NT2/D1 (cell line): ENCODE measurements around the gene RIPOR3.
"Not testable (repeated sequence)": the region's sequence is repeated elsewhere in the genome, so short reads cannot be mapped to it uniquely, and the experiment has no call there.

Experiments used
- DNase-seq: peaks from one replicate; pipeline ENCODE4 v3.0.0-alpha.2; 2011; ENCODE audit warnings: low read depth, low spot score
- H3K27me3 ChIP-seq: 2 replicates; pipeline ENCODE4 v1.6.0; 2011; ENCODE audit warnings: mild to moderate bottlenecking; ENCODE audit not compliant: insufficient read length, insufficient read depth
- H3K36me3 ChIP-seq: 2 replicates; pipeline ENCODE4 v1.6.1; 2011; ENCODE audit warnings: mild to moderate bottlenecking, low read length, mixed read lengths; ENCODE audit not compliant: insufficient read depth, insufficient read length
- H3K4me1 ChIP-seq: 2 replicates; pipeline ENCODE4 v1.5.1; 2011; ENCODE audit not compliant: insufficient read depth, insufficient read length
- H3K4me3 ChIP-seq: 2 replicates; pipeline ENCODE4 v1.5.1; 2011; ENCODE audit warnings: low read depth; ENCODE audit not compliant: insufficient read length
- H3K9ac ChIP-seq: 2 replicates; pipeline ENCODE4 v1.6.0; 2011; ENCODE audit warnings: low read depth; ENCODE audit not compliant: insufficient read length
- H3K9me3 ChIP-seq: 2 replicates; pipeline ENCODE4 v1.5.1; 2011; ENCODE audit warnings: mild to moderate bottlenecking, low read length; ENCODE audit not compliant: insufficient read depth
- SUZ12 ChIP-seq: IDR thresholded peaks from 2 replicates; pipeline ENCODE4 v1.6.1; 2011; ENCODE audit not compliant: insufficient read length, insufficient read depth; ENCODE audit errors: extremely low read depth
- YY1 ChIP-seq: IDR thresholded peaks from 2 replicates; pipeline ENCODE4 v1.6.1; 2011; ENCODE audit not compliant: insufficient read length, insufficient read depth
- ZNF274 ChIP-seq: IDR thresholded peaks from 2 replicates; pipeline ENCODE4 v1.6.1; 2011; ENCODE audit warnings: mild to moderate bottlenecking, low read depth, low read length

The RIPOR3 gene

GRCh38 chr20:50645253-50646068 is 45.9 kb downstream of the RIPOR3 start:
- Histone ChIP-seq H3K9ac (peak overlapping the region; percentile 63), H3K4me3 (peak overlapping the region; percentile 6), H3K9me3 (peaks cover 18% of the 10 kb centered on the region), H3K4me1 (peaks cover 8% of the 10 kb centered on the region), H3K36me3 (no peaks in the 10 kb centered on the region), H3K27me3 (no peaks in the 10 kb centered on the region)
- peak; percentile 94 for DNase-seq
- TF ChIP-seq ZNF274 (no peak), SUZ12 (no peak), YY1 (no peak)

GRCh38 chr20:50642288-50642803 is 49.0 kb downstream of the RIPOR3 start:
- Histone ChIP-seq H3K4me1 (peaks cover 11% of the 10 kb centered on the region), H3K36me3 (no peaks in the 10 kb centered on the region), H3K9ac (peak overlapping the region; percentile 44), H3K4me3 (no peak overlapping the region), H3K9me3 (peaks cover 12% of the 10 kb centered on the region), H3K27me3 (no peaks in the 10 kb centered on the region)
- peak; percentile 93 for DNase-seq
- no peak for TF ChIP-seq SUZ12
- TF ChIP-seq YY1 = no peak
- TF ChIP-seq ZNF274 = no peak

GRCh38 chr20:50641625-50642287 is 49.6 kb downstream of the RIPOR3 start:
- Histone ChIP-seq H3K4me1 (peaks cover 17% of the 10 kb centered on the region), H3K9ac (peak overlapping the region; percentile 44)
- H3K27me3 ChIP-seq, H3K9me3 ChIP-seq, DNase-seq, H3K4me3 ChIP-seq, H3K36me3 ChIP-seq: not testable (repeated sequence)

- not testable (repeated sequence) for H3K4me3 ChIP-seq, DNase-seq
- peaks cover 24% of the 10 kb centered on the region for H3K4me1 ChIP-seq
Measured at GRCh38 chr20:50639971-50640711, 51.2 kb downstream of the RIPOR3 start.

GRCh38 chr20:50638015-50638847 is 53.1 kb downstream of the RIPOR3 start:
- not testable (repeated sequence) for DNase-seq, H3K4me3 ChIP-seq, H3K9me3 ChIP-seq, H3K36me3 ChIP-seq, H3K27me3 ChIP-seq, H3K9ac ChIP-seq
- peaks cover 22% of the 10 kb centered on the region for H3K4me1 ChIP-seq

More at GRCh38 chr20:50639971-50640711, 51.2 kb downstream of the RIPOR3 start:
- not testable (repeated sequence) for H3K27me3 ChIP-seq, H3K9ac ChIP-seq, H3K9me3 ChIP-seq, H3K36me3 ChIP-seq

- no peak for TF ChIP-seq YY1
- no peak for TF ChIP-seq ZNF274
- no peak for TF ChIP-seq SUZ12
- Histone ChIP-seq H3K9ac (peak overlapping the region; percentile 14), H3K36me3 (no peaks in the 10 kb centered on the region), H3K4me3 (no peak overlapping the region), H3K9me3 (no peaks in the 10 kb centered on the region), H3K4me1 (peaks cover 22% of the 10 kb centered on the region), H3K27me3 (no peaks in the 10 kb centered on the region)
- DNase-seq = no peak
Measured at GRCh38 chr20:50636601-50637540, 54.5 kb downstream of the RIPOR3 start.
